Heart left ventricle (tissue), 13 donors: ENCODE data around the gene OGDHL.

Experiments
- CTCF ChIP-seq, 12 donors: fragments of 200-600 bp; sonication (generic) in 4 of 12; IDR thresholded peaks; one replicate each; pipeline versions ENCODE4 v1.5.0 to v1.8.0; 2018 to 2022; ENCODE audit warnings: antibody characterized with exemption in 12 of 12, mild to moderate bottlenecking in 5 of 12
- POLR2A ChIP-seq, 2 donors: fragments of 450-650 bp; IDR thresholded peaks; one replicate each; pipeline ENCODE4 v1.6.1; 2017; ENCODE audit warnings: antibody characterized with exemption in 2 of 2, mild to moderate bottlenecking in 2 of 2, moderate library complexity in 2 of 2
- donor health status: ischemic (EF 13 %, LVEDD 7.1; RV severe dilation, severe dysfunction).
- donor health status: DM: no; HTN: yes; CAD: no.
- donor health status: DM: no; HTN: no; CAD: no.
- donor health status: ischemic (EF 25% LVEDD 6.9; RV normal size, moderate dysfunction).
- donor health status: ischemic (EF 25% LVEDD 5.7; RV mildly dilated, moderate dysfunction).
- donor health status: ischemic (EF 35%, LVEDD 5.7; RV mildly dilated, moderate dysfunction).
- donor health status: nonischemic (EF 11% LVEDD 7.7; RV severe dilation, severe dysfunction).
- donor health status: DM: yes; HTN: yes; CAD: no.
- donor health status: PGD.
- donor health status: ischemic (EF 29% LVEDD 5.4; RV normal size, mild dysfunction).
- donor health status: nonischemic (EF 23%, LVEDD 6.1; RV moderate dilation, normal function).

- TF ChIP-seq POLR2A (IDR thresholded peaks at IDR 0.05) (no peak), CTCF (IDR thresholded peaks at IDR 0.05) (no peak)
Measured at GRCh38 chr10:49778197-49778596, 16.1 kb upstream of the OGDHL start.
